Stimulated activated CD8-positive, alpha-beta memory T cell treated with anti-CD3 and anti-CD28 coated beads, Interleukin-4, amount 100 ng/mL, for 24 hours (primary cell): ENCODE measurements around the gene WRNIP1.

Experiments used
- DNase-seq: peaks from one replicate; pipeline ENCODE4 v3.0.0-alpha.2; 2020; ENCODE audit warnings: low read depth

WRNIP1 gene

DNA sequence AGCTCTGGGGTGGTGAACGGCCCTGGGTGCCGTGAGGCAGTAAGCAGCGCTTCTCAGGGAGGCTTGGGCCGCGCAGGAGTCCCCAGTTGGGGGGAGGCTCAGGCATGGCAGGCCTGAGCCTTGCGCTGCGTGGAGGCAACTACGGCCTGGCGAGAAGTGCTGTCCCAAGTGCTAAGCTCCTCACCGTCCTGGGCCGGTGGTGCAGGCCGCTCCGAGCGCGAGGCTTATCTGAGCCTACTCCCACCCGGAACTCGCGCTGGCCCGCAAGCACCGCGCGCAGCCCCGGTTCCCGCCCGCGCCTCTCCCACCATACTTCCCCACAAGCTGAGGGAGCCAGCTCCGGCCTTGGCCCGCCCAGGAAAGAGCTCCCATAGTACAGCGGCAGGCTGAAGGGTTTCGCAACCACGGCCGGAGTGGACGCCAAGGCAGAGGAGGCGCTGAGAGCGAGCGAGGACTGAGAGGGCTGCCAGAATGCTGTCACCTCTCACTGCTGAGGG, 1.8 kb upstream of the WRNIP1 start:
- DNase-seq: no peak

DNA sequence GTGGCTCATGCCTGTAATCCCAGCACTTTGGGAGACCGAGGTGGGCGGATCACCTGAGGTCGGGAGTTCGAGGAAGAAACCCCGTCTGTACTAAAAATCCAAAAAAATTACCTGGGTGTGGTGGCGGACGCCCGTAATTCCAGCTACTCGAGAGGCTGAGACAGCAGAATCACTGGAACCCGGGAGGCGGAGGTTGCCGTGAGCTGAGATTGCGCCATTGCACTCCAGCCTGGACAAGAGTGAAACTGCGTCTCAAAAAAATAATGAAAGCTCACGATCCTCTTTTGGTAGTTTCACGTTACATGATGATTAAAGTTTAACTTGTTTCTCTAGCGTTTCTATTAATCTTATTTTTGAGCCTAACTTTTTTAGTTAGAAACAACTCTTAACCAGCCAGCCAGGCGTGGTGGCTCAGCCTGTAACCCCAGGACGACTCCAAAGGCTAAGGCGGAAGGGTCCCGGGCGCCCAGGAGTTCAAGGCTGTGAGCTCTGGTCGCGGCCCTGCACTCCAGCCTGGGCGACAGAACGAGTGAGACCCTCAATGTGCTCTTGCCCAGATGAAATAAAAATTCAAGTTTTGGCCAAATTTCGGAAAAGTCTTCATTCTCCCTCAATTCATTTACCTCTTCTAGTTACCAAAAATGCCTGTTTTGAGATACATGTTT, 1.2 kb upstream of the WRNIP1 start:
- no peak for DNase-seq

DNA sequence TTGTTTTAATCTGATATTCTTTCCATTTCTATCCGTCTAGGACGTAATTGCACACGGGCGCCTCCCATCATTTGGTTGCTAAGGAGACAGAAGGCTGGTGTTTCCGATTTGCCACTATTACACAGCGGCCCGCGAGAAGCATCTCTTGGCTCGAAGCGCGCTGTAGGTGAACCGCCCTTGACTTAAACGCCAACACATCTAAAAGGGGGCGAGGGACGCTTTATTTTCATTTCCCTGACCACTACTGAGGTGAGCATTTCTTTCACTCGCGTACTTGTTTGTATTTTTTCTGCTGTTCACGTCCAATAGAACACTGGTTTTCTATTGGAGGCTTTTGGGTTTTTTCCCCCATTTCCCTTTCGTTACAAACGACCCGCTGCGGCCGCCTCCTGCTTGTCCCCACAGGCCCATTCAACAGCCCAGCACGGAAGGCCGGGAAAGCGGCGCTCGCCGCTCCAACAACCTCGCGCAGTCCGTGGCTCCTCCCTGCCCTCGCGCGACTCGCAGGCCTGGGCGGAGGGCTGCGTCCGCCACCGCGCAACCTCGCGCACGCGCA, 505 bp upstream of the WRNIP1 start:
- peak; percentile 16 for DNase-seq

DNA sequence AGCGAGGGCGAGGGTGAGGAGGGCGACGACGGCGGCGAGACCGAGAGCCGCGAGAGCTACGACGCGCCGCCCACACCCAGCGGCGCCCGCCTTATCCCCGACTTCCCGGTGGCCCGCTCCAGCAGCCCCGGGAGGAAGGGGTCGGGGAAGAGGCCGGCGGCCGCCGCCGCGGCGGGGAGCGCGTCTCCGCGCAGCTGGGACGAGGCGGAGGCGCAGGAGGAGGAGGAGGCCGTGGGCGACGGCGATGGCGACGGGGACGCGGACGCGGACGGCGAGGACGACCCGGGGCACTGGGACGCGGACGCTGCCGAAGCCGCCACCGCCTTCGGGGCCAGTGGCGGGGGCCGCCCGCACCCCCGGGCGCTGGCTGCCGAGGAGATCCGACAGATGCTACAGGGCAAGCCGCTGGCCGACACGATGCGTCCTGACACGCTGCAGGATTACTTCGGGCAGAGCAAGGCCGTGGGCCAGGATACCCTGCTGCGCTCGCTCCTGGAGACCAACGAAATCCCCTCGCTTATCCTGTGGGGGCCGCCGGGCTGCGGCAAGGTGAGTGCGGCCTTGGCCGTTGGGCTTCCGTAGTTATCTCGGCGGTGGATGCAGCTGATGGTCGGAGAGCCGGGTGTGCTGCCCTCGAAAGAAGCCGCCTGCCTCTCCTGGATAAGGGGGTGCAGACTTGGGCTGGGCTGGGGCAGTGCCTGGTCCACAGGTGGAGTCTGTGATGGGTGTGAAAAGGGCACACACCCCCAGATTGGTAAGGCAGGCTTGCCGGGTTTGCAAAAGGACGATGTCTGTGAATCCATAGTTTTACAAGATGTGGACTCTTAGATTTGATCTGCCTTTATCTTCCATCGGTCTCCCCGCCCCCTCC, 938 bp downstream of the WRNIP1 start:
- peak; percentile 24 for DNase-seq

DNA sequence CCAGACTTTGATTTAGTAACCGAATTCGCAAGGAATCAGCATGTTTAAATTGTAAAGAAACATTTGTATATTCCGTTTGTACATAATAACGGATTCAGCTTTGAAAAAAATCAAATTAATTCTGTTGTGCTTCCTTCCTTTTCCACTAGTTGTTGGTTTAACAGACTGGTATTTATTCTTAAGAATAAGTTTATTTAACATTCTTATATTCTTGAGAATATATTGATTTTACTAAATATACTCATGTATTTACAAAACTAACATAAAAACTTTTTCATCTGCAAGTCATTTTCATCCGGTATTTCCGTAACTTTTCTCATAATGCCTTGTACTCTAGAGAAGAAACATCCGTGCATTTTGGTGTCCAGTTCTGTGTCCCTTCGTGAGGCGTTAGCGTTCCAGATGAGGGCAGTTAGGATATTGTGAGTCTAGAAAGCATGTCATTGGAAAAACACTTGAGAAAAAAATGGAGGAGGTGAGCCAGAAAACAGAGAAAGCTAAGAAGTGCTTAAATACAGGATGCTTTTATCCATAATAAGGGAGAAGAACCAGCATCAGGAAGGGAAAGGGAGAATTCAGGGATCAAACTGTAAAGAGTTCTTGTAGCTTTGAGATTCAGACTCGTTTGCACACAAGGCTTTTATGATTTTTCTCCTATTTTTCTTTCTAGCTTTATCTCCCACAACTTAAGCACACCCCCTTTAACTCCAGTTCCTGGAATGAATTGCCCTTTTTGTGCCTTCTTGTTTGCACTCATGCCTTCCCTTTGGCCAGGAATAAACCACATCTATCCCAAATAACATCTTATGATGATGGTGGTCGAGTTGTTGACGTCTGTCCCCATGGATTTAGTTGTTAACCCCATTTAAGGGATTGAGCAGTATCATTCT, 1.8 kb downstream of the WRNIP1 start:
- no peak for DNase-seq

DNA sequence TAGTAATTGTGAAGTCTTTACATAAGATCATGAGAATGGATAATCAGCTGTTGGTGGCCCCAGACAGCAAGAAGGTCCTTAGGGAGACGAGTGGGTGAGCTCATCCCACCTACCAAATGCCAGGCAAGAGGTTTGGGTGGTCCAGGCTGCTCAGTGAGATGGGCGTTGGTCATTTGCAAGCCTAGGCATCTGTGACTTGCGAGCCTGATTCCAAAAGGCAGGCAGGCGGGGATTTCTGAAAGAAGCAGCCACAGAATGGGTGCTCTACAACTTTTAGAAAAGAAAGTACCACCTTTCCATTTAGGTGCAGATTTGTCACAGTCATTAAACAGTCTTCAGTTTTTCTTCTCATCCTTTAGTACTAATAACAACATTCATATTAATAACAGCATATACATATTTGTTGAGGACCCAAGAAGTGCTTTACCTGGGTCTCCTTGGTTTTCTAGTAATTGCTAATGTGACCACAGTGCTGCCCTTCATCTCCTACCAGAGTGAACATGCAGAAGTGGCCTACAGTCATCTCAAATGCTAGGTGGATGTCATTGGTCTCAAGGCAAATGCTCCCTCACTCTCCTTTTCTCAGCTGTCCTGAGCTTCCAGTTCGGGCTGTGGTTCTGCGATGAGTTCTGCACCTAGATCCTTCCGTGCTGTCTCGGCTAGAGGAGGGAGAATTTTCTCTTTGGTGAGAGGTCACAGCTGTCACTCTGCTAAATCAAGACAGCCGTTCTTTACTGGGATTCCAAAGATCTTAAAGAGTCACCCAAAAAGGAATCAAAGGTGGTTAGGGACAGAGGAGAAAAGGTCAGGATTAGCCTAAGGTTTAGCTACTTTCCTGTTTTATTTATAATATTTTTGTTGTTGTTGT, 2.7 kb downstream of the WRNIP1 start:
- DNase-seq: no peak

DNA sequence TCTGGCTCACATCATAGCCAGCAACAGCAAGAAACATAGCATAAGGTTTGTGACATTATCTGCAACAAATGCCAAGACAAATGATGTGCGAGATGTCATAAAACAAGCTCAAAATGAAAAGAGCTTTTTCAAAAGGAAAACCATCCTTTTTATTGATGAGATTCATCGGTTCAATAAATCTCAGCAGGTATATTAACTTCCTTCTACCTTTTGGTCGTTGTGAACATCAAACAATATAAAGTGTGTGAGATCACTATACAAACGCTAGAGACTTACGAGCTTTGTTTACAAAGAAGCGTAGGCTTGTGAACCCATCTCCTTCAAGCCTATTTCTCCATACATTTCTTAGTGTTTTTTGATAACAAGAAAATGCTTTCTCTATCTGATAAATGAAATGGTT, 3.5 kb downstream of the WRNIP1 start:
- no peak for DNase-seq

DNA sequence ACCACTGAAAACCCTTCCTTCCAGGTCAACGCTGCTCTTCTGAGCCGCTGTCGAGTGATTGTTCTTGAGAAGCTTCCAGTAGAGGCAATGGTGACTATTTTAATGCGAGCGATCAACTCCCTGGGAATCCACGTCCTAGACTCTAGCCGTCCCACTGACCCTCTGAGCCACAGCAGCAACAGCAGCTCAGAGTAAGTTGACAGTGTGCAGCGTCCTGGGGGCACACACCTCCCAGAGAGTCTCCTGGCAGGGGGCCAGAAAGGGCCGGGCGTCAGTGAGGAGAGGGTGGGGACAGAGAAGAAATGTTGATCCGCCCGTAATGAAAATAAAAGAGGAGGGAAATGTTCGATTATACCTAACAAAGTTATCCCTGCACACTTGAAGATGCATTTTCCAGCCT, 5.0 kb downstream of the WRNIP1 start:
- DNase-seq: no peak

DNA sequence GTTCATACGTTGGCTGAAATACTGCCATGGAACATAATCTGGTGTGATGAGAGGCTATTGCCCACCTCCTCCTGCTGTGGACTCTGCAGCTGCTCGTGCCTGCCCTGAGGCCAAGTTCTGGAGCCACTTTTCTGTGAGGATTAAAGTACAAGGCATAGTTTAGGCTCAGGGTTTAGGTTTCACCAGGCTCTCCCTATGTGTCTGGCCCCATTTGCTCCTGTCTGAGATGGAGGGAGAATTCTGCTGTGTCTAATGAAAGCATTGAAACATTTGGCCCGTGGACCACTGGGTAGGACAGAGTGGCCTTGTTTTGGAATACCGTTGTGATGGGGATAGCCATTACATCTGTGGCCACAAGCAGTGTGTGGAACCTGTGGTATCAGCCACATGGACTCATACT, 5.9 kb downstream of the WRNIP1 start:
- no peak for DNase-seq

DNA sequence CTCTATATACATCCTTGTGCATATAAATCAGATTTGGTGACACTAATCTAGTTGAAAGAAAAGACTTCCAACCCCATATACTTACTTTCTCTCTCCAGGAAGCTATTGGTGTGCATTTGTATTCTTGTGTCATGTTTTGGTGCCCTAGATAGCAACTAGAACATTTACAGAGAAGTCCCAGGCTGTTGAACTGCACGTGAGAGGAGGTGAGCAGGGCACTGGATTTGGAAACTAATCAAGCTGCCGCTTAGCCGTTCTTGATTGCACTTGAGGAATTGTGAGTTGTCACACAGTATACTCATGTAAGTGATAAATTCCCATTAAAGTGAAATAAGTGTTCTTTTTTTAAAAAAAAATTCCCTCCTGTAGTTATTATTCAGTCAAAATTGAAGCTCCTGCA, 7.6 kb downstream of the WRNIP1 start:
- DNase-seq: no peak

DNA sequence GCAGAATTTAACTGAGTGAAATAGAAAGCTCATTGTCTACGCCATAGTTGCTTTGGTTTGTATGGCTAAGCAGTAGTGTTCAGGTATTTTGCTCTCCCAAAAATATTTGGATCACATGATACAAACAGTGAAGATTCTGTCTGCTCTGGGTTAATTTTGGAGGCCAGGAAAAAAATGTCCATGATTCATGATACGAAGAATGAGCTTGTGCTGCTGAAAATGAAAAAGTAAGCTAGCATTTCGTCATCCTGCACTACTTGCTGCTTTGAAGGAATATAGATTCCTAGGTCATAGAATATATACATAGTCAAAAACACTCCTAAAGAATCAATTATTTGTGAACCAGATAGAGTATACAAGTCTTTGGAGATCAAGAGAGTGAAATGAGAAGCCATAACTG, 8.3 kb downstream of the WRNIP1 start:
- DNase-seq: no peak

DNA sequence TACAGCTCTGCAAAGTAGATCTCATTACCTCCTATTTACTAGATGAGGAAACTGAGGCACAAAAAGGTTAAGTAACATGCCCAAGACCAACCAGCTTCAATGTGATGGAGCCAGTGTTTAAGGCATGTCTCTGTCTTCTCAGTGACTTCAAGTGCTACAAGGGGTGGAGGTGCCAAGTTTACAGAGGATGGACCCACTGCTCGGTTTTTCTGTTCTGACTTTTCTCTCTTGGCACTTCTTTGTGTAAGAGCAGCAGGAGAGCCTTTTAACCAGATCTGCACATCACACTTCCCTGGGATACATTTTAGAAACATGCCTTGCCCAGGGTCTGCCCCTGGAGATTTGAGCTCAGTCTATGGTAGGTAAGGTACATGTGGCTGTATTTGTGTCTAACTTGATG, 9.8 kb downstream of the WRNIP1 start:
- no peak for DNase-seq

DNA sequence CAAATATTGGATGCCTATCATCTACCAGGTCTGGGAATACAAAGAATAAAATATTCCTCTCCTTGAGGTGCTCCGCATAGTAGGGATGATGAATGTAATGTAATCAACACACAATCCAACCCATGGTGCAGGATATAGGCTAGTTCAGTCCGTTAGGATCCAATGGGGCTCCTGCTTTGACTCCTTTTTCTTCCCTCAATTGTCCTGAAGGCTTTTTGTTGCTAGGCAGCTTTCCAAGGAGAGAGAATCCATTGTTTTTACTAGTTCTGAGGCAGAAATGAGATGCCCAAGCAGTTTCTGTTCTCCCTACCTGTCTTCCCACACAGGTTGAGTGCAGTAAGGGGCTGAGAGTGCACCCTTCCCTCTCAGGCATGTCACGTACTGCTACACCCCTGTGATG, 12.1 kb downstream of the WRNIP1 start:
- no peak for DNase-seq

DNA sequence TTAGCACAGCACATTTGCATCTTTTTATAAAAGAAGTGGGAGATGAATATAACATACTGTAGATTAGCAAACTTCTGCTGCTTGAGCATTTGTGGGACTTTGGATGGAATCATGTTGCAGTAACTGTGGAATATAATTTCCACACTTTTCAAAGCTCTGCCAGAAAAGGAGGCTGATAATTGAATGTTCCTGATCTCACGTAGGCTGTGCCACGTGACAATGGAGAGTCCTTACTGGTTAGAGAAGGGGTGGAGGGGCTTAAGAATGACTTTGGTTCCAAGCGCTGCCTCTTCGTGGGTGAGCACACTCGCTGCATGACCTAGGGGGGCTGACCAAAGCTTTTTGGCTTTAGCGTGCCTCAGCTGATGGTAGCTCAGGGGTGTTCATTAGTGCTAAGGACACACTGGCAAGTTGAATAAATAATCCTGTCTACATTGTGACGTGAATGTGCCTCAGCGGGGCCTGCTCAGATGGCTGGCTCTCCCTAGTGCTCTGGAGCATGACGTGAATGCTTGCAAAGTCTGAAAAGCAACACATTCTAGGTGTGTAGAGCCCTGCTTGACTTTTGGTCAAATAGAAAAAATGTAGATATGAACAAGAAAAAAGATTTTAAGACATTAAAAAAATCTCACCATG, 15.0 kb downstream of the WRNIP1 start:
- DNase-seq: no peak

DNA sequence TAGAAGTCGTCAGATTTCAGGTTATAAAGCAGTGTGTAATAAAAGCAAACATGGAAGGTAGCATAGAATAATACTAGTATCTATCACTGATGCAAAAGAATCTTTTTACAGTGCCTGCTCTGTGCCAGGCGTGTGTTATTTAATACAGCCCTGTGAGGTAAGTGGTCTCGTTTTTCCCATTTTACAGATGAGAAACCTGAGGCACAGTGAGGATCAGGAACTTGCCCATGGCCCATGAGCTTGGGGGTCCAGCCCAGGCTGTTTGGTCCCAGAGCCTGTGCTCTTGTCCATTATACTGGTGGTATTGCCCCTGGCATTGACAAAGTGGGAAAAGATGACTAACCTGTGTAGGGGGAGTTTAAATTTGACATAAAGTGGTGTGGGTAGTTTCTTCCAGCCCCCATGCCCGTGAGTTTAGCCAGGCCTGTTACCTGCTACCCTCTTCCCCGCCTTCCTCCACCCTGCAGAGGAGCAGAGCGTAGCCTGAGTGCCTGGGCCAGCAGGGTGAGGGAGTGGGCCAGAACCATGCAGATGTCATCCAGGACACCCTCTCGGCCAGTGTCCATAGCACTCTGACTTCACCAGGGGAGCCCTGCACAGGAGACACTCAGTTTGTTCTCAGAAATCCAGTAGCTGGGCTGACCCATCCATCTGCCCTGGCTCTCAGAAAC, 16.6 kb downstream of the WRNIP1 start:
- no peak for DNase-seq

DNA sequence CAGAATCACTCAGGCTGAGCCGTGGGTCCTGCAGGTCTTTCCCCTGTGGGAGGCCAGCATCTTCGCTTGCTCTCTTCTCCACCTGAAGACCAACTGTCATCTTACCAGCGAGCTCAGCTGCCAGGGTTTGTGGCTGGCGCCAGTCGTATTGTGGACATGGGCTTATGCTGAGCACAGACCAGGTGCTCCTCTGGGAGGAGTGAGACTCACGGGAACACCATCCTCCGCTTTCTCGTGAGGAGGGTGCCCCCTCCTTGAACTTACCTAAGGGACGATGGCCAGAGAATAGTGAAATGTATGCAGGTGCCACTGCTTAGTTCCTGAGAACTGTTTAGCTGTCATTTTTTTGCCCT, 17.1 kb downstream of the WRNIP1 start:
- DNase-seq: no peak

DNA sequence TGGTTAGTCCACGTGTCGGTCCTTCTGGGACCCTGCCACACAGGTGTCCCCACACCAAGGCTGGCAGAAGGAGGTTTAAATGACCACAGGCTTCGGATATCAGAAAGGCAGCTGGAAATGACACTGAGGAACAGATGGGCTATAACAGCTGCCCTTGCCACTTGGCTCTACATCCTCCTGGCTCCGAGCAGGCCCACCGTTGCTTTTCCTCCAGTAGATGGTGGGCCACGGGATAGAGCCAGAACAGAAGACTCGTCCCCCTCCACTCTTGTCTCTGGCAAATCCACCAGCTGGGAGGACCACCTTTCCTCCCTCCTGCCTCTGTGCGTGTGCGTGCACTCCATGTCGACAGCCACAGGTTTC, 17.6 kb downstream of the WRNIP1 start:
- DNase-seq: no peak

DNA sequence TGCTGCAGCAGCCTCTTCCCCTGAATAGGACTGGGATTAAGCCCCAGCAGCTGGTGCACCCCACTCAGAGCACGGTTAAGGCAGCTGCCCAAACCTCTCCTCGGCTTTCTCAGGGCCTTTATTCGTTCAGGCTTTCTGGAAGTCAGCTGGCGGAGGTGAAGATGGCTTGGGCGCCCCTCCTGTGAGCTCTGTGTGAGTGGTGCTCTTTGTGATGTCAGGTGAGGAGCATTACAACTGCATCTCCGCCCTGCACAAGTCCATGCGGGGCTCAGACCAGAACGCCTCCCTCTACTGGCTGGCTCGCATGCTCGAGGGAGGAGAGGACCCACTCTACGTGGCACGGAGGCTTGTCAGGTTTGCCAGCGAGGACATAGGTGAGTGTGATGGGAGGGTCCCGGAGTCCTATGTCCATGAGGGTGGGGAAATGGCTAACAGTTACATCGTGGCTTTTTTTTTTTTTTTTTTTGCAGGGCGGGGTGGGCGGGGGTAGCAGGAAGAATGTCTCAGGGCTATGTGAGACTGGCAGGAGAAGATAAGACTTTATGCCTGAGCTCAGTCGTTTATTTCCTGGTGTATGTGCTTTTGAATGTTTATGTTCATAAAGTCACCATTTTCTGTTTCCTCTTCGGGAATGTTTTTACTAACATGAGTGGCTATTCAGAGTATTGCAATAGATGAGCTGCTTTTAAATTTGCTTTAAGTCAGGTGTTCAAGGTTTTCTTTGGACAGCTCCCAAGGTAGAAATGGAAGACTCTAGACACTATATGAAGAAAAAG, 18.2 kb downstream of the WRNIP1 start:
- no peak for DNase-seq

DNA sequence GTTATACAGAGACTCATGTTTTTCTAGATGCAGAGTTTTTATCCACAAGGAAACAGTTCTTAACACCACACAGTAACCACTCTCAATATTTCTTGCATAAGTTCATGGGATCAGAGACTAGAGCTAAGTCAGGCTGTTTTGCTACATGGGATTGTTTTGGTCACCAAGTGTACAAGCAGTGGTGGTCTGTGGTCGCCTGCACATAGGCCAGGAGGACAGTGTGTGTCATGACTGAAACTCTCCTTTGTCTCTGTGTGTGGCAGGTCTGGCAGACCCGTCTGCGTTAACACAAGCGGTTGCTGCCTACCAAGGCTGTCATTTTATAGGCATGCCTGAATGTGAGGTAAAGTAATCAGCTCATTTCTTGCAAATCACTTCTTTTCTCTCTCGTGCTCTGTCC, 18.9 kb downstream of the WRNIP1 start:
- no peak for DNase-seq

DNA sequence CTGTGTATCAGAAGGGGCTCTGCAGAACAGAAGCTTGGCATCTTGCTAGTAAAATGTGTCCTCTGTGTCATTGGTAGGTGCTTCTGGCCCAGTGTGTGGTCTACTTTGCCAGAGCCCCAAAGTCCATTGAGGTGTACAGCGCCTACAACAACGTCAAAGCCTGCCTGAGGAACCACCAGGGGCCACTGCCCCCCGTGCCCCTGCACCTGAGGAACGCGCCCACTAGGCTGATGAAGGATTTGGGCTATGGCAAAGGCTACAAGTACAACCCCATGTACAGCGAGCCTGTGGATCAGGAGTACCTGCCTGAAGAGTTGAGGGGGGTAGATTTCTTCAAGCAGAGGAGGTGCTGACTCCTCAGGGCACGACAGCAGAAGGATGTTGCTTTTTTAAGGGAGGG, 19.7 kb downstream of the WRNIP1 start:
- DNase-seq: no peak
